Suprapubic skin (tissue), 4 donors: ENCODE measurements around the gene ALX3. TPM values are rescaled to one million over a fixed set of nuclear protein-coding genes. Genes with fewer than 3 reads are reported as not detected.

ENCODE experiments used
- DNase-seq, 2 donors: peaks; one replicate each; pipeline ENCODE4 v3.0.0-alpha.2; 2019; ENCODE audit warnings: low spot score in 2 of 2
- H3K27ac ChIP-seq: fragments of 200-600 bp; sonication (generic); one replicate; pipeline ENCODE4 v1.5.1; 2019
- H3K27me3 ChIP-seq: fragments of 200-600 bp; sonication (generic); one replicate; pipeline ENCODE4 v1.5.1; 2019
- H3K36me3 ChIP-seq: fragments of 200-600 bp; sonication (generic); one replicate; pipeline ENCODE4 v1.5.1; 2019
- H3K4me1 ChIP-seq: fragments of 200-600 bp; sonication (generic); one replicate; pipeline ENCODE4 v1.5.1; 2019
- H3K4me3 ChIP-seq: fragments of 200-600 bp; sonication (generic); one replicate; pipeline ENCODE4 v1.5.1; 2019; ENCODE audit warnings: mild to moderate bottlenecking
- H3K9me3 ChIP-seq: fragments of 200-600 bp; sonication (generic); one replicate; pipeline ENCODE4 v1.5.1; 2019
- EP300 ChIP-seq: sonication (generic); formaldehyde crosslinking; IDR thresholded peaks from one replicate; pipeline ENCODE4 v1.6.1; 2017; ENCODE audit warnings: antibody characterized with exemption
- POLR2A ChIP-seq, 2 donors: fragments of 450-650 bp; IDR thresholded peaks; one replicate each; pipeline ENCODE4 v1.6.1; 2017; ENCODE audit warnings: antibody characterized with exemption in 2 of 2, mild to moderate bottlenecking in 2 of 2, moderate library complexity in 2 of 2
- POLR2AphosphoS5 ChIP-seq, 3 donors: sonication (generic); formaldehyde crosslinking; IDR thresholded peaks; one replicate each; pipeline ENCODE4 v1.6.1; 2017; ENCODE audit warnings: antibody characterized with exemption in 3 of 3
- WGBS: methylation state at CpG from one replicate; pipeline ENCODE4 v1.1.5; 2018; 5-methylcytosine and 5-hydroxymethylcytosine counted together
- total RNA-seq, 4 donors: library from RNA; depleted of rRNA; stranded (reverse); fragments of >200 nt; gene quantifications; one replicate each; pipeline ENCODE4 v1.1.0, GENCODE V29; 2016
- TF ChIP-seq, protein P1 (sequence below), 2 donors: fragments of 200-600 bp in 1 of 2; fragments of 450-650 bp in 1 of 2; sonication (generic) in 1 of 2; IDR thresholded peaks; one replicate each; pipeline ENCODE4 v1.5.1; 2016 to 2019; ENCODE audit warnings: antibody characterized with exemption in 2 of 2, mild to moderate bottlenecking in 1 of 2, moderate library complexity in 1 of 2

ALX3 gene
- total RNA-seq, 4 donors from 2014 or later: 0.49 to 0.60 TPM; not detected in 2

DNA sequence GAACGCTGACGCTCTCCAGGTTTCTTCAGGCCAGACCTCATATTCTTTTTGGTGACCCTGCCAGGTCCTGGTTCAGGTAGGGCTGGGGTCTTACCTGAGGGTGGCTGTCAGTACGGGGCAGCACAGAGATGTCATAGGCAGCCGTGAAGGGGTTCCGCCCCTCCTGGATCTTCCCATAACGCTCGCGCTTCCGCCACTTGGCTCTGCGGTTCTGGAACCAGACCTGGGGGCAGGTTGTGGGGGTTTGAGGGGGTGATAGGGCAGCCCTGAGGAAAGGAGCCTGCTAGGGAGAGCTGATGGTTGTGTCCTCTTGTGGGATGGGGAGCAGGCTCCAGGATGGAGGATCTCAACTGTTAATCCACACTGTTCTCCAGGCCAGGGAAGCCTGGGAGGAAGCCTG lies 9.1 kb downstream of the ALX3 start:
- TF ChIP-seq, protein P1, sequence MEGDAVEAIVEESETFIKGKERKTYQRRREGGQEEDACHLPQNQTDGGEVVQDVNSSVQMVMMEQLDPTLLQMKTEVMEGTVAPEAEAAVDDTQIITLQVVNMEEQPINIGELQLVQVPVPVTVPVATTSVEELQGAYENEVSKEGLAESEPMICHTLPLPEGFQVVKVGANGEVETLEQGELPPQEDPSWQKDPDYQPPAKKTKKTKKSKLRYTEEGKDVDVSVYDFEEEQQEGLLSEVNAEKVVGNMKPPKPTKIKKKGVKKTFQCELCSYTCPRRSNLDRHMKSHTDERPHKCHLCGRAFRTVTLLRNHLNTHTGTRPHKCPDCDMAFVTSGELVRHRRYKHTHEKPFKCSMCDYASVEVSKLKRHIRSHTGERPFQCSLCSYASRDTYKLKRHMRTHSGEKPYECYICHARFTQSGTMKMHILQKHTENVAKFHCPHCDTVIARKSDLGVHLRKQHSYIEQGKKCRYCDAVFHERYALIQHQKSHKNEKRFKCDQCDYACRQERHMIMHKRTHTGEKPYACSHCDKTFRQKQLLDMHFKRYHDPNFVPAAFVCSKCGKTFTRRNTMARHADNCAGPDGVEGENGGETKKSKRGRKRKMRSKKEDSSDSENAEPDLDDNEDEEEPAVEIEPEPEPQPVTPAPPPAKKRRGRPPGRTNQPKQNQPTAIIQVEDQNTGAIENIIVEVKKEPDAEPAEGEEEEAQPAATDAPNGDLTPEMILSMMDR (IDR thresholded peaks at IDR 0.05): no peak
- TF ChIP-seq EP300 (no peak), POLR2A (IDR thresholded peaks at IDR 0.05) (no peak), POLR2AphosphoS5 (IDR thresholded peaks at IDR 0.05) (no peak)
- Histone ChIP-seq H3K4me3 (no peak overlapping the region), H3K4me1 (peaks cover 21% of the 10 kb centered on the region), H3K36me3 (peaks cover 17% of the 10 kb centered on the region), H3K27me3 (peaks cover 6% of the 10 kb centered on the region), H3K9me3 (no peaks in the 10 kb centered on the region), H3K27ac (no peak overlapping the region)
- 93% methylated on average over 10 of the region's 10 CpGs for WGBS
- DNase-seq: no peak

DNA sequence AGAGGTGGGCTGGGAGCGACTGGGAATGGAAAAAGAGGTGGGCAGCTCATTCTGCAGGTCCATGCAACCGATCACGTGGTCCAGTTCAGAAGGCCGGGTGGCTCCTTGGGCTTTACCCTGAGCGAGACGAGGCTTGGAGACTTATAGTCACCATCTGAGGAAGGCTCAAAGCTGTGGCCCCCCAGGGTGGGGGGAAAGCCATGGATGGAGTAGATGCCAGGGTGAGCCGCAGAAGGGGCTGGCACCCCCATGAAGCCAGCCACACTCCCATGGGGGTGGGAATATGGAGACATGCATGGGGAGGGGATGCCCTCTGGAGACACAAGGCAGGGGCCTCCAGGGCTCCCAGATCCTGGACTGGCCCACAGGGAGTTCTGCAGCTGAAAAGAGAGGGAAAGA lies 9.8 kb downstream of the ALX3 start:
- Histone ChIP-seq H3K4me1 (peaks cover 26% of the 10 kb centered on the region), H3K36me3 (peaks cover 24% of the 10 kb centered on the region), H3K4me3 (no peak overlapping the region), H3K9me3 (no peaks in the 10 kb centered on the region), H3K27me3 (no peaks in the 10 kb centered on the region), H3K27ac (no peak overlapping the region)
- 97% methylated on average over 6 of the region's 7 CpGs for WGBS
- TF ChIP-seq, protein P1 (IDR thresholded peaks at IDR 0.05): no peak
- TF ChIP-seq POLR2A (IDR thresholded peaks at IDR 0.05): no peak
- TF ChIP-seq POLR2AphosphoS5 (IDR thresholded peaks at IDR 0.05): no peak
- TF ChIP-seq EP300: no peak
- no peak for DNase-seq

DNA sequence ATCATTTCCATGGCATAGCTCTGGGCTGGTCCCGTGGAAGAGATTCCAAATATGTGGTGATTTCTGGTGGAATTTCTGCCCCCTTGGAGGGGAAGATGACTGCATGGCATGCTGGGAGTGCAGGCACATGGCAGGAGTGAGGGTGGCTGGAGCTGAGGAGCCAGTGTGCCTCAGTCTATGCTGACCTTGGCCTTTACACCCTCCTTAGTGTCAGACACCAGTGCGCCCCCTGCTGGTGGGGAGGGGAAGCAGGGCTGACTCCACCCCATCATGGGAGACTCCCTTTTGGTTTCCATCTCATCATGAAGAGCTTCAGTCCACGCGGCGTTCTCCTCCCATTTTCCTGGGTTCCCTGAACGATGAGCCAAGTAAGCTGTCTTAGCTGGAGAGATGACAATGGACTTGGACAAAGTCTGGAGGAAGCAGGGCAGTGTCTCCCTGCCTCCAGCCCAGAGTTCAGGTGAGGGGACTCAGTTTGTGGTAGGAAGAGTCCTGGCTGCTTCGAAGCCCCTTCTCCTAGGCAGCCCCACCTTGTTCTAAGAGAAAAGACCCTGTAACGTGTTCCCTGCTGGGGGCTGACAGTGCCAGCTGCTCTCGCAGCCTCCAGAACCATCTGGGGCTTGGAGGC lies 10.3 kb downstream of the ALX3 start:
- Histone ChIP-seq H3K27ac (no peak overlapping the region), H3K9me3 (no peaks in the 10 kb centered on the region), H3K4me1 (peaks cover 26% of the 10 kb centered on the region), H3K27me3 (no peaks in the 10 kb centered on the region), H3K4me3 (no peak overlapping the region), H3K36me3 (peaks cover 28% of the 10 kb centered on the region)
- WGBS: 86% methylated on average over 9 of the region's 9 CpGs
- no peak for DNase-seq
- TF ChIP-seq EP300: no peak
- TF ChIP-seq, protein P1 (IDR thresholded peaks at IDR 0.05): peak in 1 of 2 donors; percentile 72

DNA sequence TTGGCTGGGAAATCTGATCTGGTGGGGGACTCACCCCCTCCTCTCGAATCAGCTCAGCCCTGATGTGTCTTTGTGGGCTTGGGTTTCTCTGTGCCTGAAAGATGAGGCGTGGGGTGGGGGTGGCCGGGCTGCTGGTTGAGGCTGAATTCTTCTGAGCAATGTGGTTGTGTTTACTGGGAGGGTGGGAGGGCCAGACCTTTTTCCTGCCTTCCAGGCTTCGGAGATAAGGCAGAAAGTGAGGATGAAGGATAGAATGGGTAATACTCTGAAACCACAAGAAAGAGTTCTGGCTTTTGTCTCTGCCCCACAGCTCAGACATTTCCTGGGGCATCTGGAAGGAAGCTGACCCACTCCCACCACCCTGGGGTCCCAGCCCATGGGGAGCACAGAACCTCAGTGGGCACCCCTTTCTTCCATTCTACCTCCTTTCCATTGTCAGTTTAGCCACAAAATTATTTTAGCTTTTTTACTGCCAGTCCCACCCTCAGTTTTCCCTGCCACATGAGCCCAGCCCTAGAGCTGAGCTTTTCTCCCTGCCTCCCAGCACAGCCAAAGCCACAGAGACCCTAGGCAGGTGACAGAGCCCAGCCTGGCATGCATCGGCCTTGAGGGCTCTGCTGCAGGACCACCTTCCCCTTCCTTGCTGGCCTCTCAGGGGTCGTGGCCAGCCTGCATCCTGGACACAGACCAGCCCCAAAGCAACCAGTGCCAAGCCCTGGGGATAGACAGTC lies 11.2 kb downstream of the ALX3 start:
- no peak for DNase-seq
- Histone ChIP-seq H3K9me3 (no peaks in the 10 kb centered on the region), H3K27me3 (no peaks in the 10 kb centered on the region), H3K4me1 (peaks cover 26% of the 10 kb centered on the region), H3K36me3 (peaks cover 36% of the 10 kb centered on the region), H3K27ac (no peak overlapping the region), H3K4me3 (no peak overlapping the region)
- TF ChIP-seq, protein P1 (IDR thresholded peaks at IDR 0.05): no peak
- 79% methylated on average over 6 of the region's 6 CpGs for WGBS

DNA sequence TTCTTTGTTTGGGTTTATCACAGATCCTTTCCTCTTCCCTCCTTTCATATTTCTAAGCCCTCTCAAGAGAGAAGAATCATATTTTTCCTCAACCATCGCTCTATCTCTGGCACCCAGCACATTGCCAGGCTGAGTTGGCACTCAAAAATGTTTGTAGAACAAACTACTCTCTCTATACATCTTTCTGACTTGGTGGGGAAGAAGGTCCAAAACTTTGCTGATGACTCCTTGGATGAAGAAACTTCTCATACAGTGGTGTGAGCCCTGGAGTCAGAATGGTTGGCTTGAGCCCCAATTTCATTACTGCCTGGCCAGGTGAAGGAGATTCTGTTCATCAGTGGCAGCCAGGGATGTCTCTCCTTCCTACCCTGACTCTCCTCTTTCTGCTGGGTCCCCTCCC lies 11.9 kb downstream of the ALX3 start:
- TF ChIP-seq POLR2AphosphoS5 (IDR thresholded peaks at IDR 0.05) (no peak), EP300 (no peak), POLR2A (IDR thresholded peaks at IDR 0.05) (no peak)
- TF ChIP-seq, protein P1 (IDR thresholded peaks at IDR 0.05): no peak

More for the DNA sequence above, 11.9 kb downstream of the ALX3 start:
- WGBS: 67% methylated on average over 1 of the region's 1 CpG
- no peaks in the 10 kb centered on the region for H3K9me3 ChIP-seq
- peaks cover 27% of the 10 kb centered on the region for H3K4me1 ChIP-seq
- H3K36me3 ChIP-seq: peaks cover 43% of the 10 kb centered on the region
- no peak overlapping the region for H3K27ac ChIP-seq
- no peak overlapping the region for H3K4me3 ChIP-seq
- no peak for DNase-seq
- no peaks in the 10 kb centered on the region for H3K27me3 ChIP-seq
